ENCODE results near the gene RNF166. TPM values are rescaled to one million over a fixed set of nuclear protein-coding genes. Genes with fewer than 3 reads are reported as not detected.

The RNF166 gene
- total and polyA plus RNA-seq, 11 donors, result 9.3 to 28.5 (median 15.4) TPM

- H3K27me3 ChIP-seq, result no peaks in the 10 kb centered on the region
- H3K36me3 ChIP-seq, result peaks cover 0 to 63% (median 9%) of the 10 kb centered on the region in 9 donors
- ATAC-seq, result no peak
- H3K4me3 ChIP-seq, result no peak overlapping the region
- DNase-seq, result no peak
- no peaks in the 10 kb centered on the region for H3K9me3 ChIP-seq
- intact Hi-C loops (cut with DNase I), result loop anchor here in 7 of 10 donors (2.0 to 10.0 kb wide), 5 partner anchors 47 to 478 kb away; partner anchors contain the start of gene ZNF778 (in 4 of the 7)
- H3K27ac ChIP-seq, result no peak overlapping the region
- TF ChIP-seq, protein P1, sequence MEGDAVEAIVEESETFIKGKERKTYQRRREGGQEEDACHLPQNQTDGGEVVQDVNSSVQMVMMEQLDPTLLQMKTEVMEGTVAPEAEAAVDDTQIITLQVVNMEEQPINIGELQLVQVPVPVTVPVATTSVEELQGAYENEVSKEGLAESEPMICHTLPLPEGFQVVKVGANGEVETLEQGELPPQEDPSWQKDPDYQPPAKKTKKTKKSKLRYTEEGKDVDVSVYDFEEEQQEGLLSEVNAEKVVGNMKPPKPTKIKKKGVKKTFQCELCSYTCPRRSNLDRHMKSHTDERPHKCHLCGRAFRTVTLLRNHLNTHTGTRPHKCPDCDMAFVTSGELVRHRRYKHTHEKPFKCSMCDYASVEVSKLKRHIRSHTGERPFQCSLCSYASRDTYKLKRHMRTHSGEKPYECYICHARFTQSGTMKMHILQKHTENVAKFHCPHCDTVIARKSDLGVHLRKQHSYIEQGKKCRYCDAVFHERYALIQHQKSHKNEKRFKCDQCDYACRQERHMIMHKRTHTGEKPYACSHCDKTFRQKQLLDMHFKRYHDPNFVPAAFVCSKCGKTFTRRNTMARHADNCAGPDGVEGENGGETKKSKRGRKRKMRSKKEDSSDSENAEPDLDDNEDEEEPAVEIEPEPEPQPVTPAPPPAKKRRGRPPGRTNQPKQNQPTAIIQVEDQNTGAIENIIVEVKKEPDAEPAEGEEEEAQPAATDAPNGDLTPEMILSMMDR (IDR thresholded peaks at IDR 0.05), result no peak
- TF ChIP-seq POLR2A (IDR thresholded peaks at IDR 0.05), result no peak
- WGBS, 4 donors, result 90 to 96% (median 94%) methylated on average over 13 to 22 of the region's 22 CpGs
- H3K4me1 ChIP-seq, result peaks cover 0 to 18% (median 9%) of the 10 kb centered on the region in 12 donors
Measured at GRCh38 chr16:88739139-88739976, 33.1 kb upstream of the RNF166 start.

DNA sequence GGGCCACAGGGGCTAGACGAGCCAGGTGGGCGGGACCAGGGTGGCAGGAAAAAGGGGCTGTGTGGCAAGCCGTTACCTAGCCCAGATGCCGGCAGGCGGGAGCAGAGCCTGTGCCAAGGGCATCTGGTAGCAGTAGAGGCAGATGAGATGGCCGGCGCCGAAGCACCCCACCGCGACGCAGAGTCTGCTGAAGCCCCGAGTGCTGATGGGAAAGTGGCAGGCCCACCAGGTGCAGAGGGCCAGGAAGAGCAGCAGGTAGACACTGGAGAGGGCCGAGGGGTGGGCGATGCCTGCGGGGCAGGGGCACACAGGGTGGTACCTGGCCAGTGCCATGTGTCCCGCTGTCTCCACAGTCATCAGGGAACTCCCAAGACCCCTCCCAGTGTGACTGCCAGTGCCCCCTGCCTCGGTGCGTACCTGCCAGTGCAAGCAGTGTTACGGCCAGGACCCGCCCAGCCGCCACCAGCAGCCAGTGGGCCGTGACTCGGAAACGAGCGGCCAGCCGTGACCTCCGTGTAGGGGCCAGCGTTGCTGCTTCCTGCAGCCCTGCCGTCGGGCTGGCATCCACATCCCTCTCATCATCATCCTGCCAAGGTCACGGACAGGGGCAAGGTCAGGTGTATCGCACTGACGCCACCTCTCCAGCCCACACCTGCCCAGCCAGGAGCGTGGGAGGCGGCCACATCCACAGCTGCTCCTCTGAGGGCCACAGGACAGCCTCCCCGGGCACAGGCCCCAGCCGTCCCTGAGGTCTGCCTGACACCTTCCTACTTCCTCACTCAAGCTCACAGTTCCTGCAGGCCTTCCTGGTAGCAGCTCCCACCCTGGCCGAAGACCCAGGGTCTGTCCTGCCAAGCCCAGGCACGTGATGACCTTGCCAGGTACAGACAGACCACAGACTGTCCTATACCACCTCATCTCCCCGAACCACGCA lies 32.2 kb upstream of the RNF166 start:
- H3K4me1 ChIP-seq, result peaks cover 0 to 11% (median 0%) of the 10 kb centered on the region in 12 donors
- H3K4me3 ChIP-seq, result no peak overlapping the region
- no peaks in the 10 kb centered on the region for H3K9me3 ChIP-seq
- 86 to 90% (median 89%) methylated on average over 38 to 41 of the region's 41 CpGs for WGBS, 4 donors
- peak overlapping the region in 1 of 12 donors; percentile 48 for H3K27ac ChIP-seq
- H3K36me3 ChIP-seq, result peaks cover 0 to 72% (median 11%) of the 10 kb centered on the region in 9 donors
- TF ChIP-seq, protein P1 (IDR thresholded peaks at IDR 0.05), result no peak
- TF ChIP-seq POLR2A (IDR thresholded peaks at IDR 0.05), result no peak
- intact Hi-C loops (cut with DNase I), result loop anchor here in 7 of 10 donors (2.0 to 10.0 kb wide), 5 partner anchors 48 to 479 kb away; partner anchors contain the start of gene ZNF778 (in 4 of the 7)
- ATAC-seq (no peak), DNase-seq (no peak)
- no peaks in the 10 kb centered on the region for H3K27me3 ChIP-seq

DNA sequence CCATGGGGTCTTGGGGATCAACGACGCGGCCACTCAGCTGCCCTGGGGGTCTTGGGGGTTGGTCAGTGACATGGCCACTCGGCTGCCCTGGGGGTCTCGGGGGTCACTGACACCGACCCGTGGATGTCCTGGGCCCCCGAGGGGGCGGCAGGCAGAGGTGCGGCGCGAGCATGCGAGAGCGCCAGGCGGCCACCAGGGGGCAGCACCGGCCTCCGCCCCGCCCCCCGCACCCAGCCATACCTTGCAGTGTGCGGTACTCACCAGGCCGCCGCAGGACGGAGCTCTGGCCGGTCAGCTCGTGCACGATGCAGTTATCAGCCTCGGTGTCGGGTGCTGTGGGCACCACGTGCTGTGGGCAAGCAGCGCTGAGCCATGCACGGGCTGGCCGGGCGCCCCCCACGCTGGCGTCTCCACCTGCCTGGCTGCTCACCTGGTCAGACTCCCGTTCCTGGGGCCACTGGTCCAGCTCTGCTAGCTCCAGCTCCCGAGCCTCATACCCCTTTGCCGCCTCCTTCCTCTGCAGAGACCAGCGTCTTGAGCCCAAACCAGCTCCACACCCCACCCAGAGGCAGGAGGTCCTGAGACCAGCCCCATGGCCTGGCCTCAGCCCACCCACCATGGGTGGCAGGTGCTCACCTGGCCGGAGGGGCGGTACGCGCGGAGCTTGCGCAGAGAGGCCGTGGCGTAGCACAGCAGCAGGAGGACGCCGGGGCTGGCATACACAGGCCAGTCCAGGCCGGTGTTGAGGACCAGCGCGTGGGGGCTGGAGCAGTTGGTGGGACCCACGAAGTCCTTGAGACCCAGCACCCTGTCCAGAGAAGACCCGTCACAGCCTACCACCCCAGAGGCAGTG lies 31.3 kb upstream of the RNF166 start:
- Histone ChIP-seq H3K27ac (peak overlapping the region in 1 of 12 donors; percentile 48), H3K4me3 (no peak overlapping the region), H3K4me1 (peaks cover 0 to 11% (median 0%) of the 10 kb centered on the region in 12 donors), H3K27me3 (no peaks in the 10 kb centered on the region), H3K9me3 (no peaks in the 10 kb centered on the region), H3K36me3 (peaks cover 0 to 78% (median 11%) of the 10 kb centered on the region in 9 donors)
- ATAC-seq, result peak; percentile 39 to 79 (median 66)
- 38 to 72% (median 45%) methylated on average over 26 to 54 of the region's 54 CpGs for WGBS, 4 donors
- no peak for TF ChIP-seq POLR2A (IDR thresholded peaks at IDR 0.05)
- TF ChIP-seq, protein P1 (IDR thresholded peaks at IDR 0.05), result peak; percentile 95 to 99 (median 98)
- intact Hi-C loops (cut with DNase I), result loop anchor here in 8 of 10 donors (2.0 to 10.0 kb wide), 6 partner anchors 49 to 480 kb away; partner anchors contain the start of gene ZNF778 (in 4 of the 8)
- DNase-seq, result peak; percentile 54 to 87 (median 74)
